ENCODE results near the gene DLGAP3.

DNA sequence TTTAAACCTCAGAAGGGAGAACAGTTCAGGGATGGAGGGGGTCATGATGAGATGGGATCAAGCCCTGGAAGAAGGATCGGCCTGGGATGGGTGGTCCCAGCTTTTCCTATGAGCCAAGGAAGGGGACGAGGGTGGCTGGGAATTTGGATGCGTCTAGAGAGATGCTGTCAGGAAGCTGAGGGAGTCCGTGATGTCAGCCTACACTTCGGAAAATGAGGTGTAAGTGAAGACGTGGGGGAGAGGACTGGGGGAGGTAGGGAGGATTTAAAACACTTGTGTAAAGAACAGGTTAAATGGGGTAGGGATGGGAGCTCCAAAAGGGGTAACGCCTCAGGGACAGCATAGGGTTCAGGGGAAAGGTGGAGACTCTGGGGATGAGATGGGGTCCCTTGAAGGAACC is 27.5 kb downstream of the DLGAP3 start:
- TF ChIP-seq ZC3H10 (CRISPR knock-in tag; IDR thresholded peaks at IDR 0.05) (no peak), ARNTL (CRISPR knock-in tag; IDR thresholded peaks at IDR 0.05; ENCODE audit: borderline replicate concordance, low read depth) (no peak), PATZ1 (CRISPR knock-in tag; IDR thresholded peaks at IDR 0.05; ENCODE audit: borderline replicate concordance) (no peak), ZFP30 (CRISPR knock-in tag; IDR thresholded peaks at IDR 0.05) (no peak), ZNF565 (CRISPR knock-in tag; conservative IDR thresholded peaks at IDR 0.05; ENCODE audit: low read depth) (no peak), TCF4 (CRISPR knock-in tag; IDR thresholded peaks at IDR 0.05; ENCODE audit: borderline replicate concordance) (no peak), ESRRG (CRISPR knock-in tag; IDR thresholded peaks at IDR 0.05) (no peak)
- TF ChIP-seq, protein P1, sequence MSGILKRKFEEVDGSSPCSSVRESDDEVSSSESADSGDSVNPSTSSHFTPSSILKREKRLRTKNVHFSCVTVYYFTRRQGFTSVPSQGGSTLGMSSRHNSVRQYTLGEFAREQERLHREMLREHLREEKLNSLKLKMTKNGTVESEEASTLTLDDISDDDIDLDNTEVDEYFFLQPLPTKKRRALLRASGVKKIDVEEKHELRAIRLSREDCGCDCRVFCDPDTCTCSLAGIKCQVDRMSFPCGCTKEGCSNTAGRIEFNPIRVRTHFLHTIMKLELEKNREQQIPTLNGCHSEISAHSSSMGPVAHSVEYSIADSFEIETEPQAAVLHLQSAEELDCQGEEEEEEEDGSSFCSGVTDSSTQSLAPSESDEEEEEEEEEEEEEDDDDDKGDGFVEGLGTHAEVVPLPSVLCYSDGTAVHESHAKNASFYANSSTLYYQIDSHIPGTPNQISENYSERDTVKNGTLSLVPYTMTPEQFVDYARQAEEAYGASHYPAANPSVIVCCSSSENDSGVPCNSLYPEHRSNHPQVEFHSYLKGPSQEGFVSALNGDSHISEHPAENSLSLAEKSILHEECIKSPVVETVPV (CRISPR knock-in tag; IDR thresholded peaks at IDR 0.05): no peak
